Neural progenitor cell (in vitro differentiated cells): ENCODE measurements around the gene RBP5. TPM values are rescaled to one million over a fixed set of nuclear protein-coding genes. Genes with fewer than 3 reads are reported as not detected.

Source experiments
- DNase-seq: peaks from one replicate; pipeline ENCODE4 v3.0.0-alpha.2; 2016; ENCODE audit warnings: low spot score
- H2AFZ ChIP-seq: fragments of 200-600 bp; sonication (generic); replicated peaks from 2 replicates; pipeline ENCODE4 v1.6.1; 2016; ENCODE audit warnings: antibody characterized with exemption
- H3F3A ChIP-seq: fragments of 200-600 bp; sonication (generic); 2 replicates; pipeline ENCODE4 v1.6.1; 2016; ENCODE audit warnings: antibody characterized with exemption, low read depth
- H3K27ac ChIP-seq: fragments of 200-600 bp; sonication (generic); 2 replicates; pipeline ENCODE4 v1.5.1; 2016; ENCODE audit warnings: mild to moderate bottlenecking
- H3K27me3 ChIP-seq: fragments of 200-600 bp; sonication (generic); 2 replicates; pipeline ENCODE4 v1.6.1; 2016; ENCODE audit warnings: mild to moderate bottlenecking, moderate library complexity
- H3K36me3 ChIP-seq: fragments of 200-600 bp; sonication (generic); 2 replicates; pipeline ENCODE4 v1.5.1; 2016
- H3K4me1 ChIP-seq: fragments of 200-600 bp; sonication (generic); 2 replicates; pipeline ENCODE4 v1.6.1; 2016; ENCODE audit warnings: mixed run types
- H3K4me2 ChIP-seq: fragments of 200-600 bp; sonication (generic); 2 replicates; pipeline ENCODE4 v1.6.1; 2016
- H3K4me3 ChIP-seq: fragments of 200-600 bp; sonication (generic); 2 replicates; pipeline ENCODE4 v1.5.1; 2016
- H3K79me2 ChIP-seq: fragments of 200-600 bp; sonication (generic); 2 replicates; pipeline ENCODE4 v1.6.1; 2016; ENCODE audit warnings: low read depth
- H3K9ac ChIP-seq: fragments of 200-600 bp; sonication (generic); 2 replicates; pipeline ENCODE4 v1.6.1; 2016
- H3K9me3 ChIP-seq: fragments of 200-600 bp; sonication (generic); 2 replicates; pipeline ENCODE4 v1.5.1; 2016; ENCODE audit warnings: low read depth
- H4K20me1 ChIP-seq: fragments of 200-600 bp; sonication (generic); 2 replicates; pipeline ENCODE4 v1.6.1; 2016; ENCODE audit warnings: low read depth
- H3K27ac Mint-ChIP-seq: 3 replicates; pipeline ENCODE4 v1.8.0; 2021; ENCODE audit warnings: mixed read lengths
- H3K27me3 Mint-ChIP-seq: 2 replicates; pipeline ENCODE4 v1.8.0; 2022; ENCODE audit warnings: low read depth, mild to moderate bottlenecking, inconsistent platforms, moderate library complexity, mixed read lengths; ENCODE audit not compliant: insufficient read depth
- H3K36me3 Mint-ChIP-seq: 3 replicates; pipeline ENCODE4 v1.8.0; 2021; ENCODE audit warnings: mixed read lengths
- H3K4me1 Mint-ChIP-seq: 3 replicates; pipeline ENCODE4 v1.8.0; 2021; ENCODE audit warnings: mixed read lengths
- H3K4me3 Mint-ChIP-seq: 3 replicates; pipeline ENCODE4 v1.8.0; 2021; ENCODE audit warnings: mild to moderate bottlenecking, moderate library complexity, mixed read lengths
- H3K9me3 Mint-ChIP-seq: 3 replicates; pipeline ENCODE4 v1.8.0; 2020; ENCODE audit warnings: mixed read lengths
- CTCF ChIP-seq: fragments of 200-600 bp; sonication (generic); IDR thresholded peaks from 2 replicates; pipeline ENCODE4 v1.5.1; 2017; ENCODE audit warnings: antibody characterized with exemption, mild to moderate bottlenecking
- EZH2 ChIP-seq: fragments of 200-600 bp; sonication (generic); IDR thresholded peaks from 2 replicates; pipeline ENCODE4 v1.6.1; 2017; ENCODE audit warnings: antibody characterized with exemption, mild to moderate bottlenecking, moderate library complexity
- EZH2phosphoT487 ChIP-seq: fragments of 200-600 bp; sonication (generic); IDR thresholded peaks from 2 replicates; pipeline ENCODE4 v1.6.1; 2017; ENCODE audit warnings: antibody characterized with exemption
- total RNA-seq: library from RNA; depleted of rRNA; stranded (reverse); fragments of >200 nt; gene quantifications from 2 replicates; pipeline ENCODE4 v1.2.3, GENCODE V29; 2015; ENCODE audit warnings: low replicate concordance

RBP5 gene
- total RNA-seq, 1 donor from 2014 or later = not detected

- no peaks in the 10 kb centered on the region for H3K4me1 ChIP-seq
- no peak overlapping the region for H3K4me2 ChIP-seq
- peaks cover 5% of the 10 kb centered on the region for H3F3A ChIP-seq
- Mint-ChIP-seq H3K27me3 (peaks cover 3% of the 10 kb centered on the region), H3K9me3 (peaks cover 12% of the 10 kb centered on the region), H3K27ac (no peak overlapping the region), H3K4me3 (no peak overlapping the region), H3K4me1 (peaks cover 12% of the 10 kb centered on the region), H3K36me3 (peaks cover 8% of the 10 kb centered on the region)
- H3K36me3 ChIP-seq = peaks cover 15% of the 10 kb centered on the region
- H3K27ac ChIP-seq = no peak overlapping the region
- H3K9ac ChIP-seq = no peak overlapping the region
- DNase-seq = no peak
- no peak overlapping the region for H2AFZ ChIP-seq
- no peak overlapping the region for H3K4me3 ChIP-seq
- TF ChIP-seq EZH2phosphoT487 (no peak), EZH2 (no peak), CTCF (no peak)
- H3K27me3 ChIP-seq = no peaks in the 10 kb centered on the region
- H3K79me2 ChIP-seq = peaks cover 9% of the 10 kb centered on the region
- H4K20me1 ChIP-seq = no peaks in the 10 kb centered on the region
- peaks cover 4% of the 10 kb centered on the region for H3K9me3 ChIP-seq
Observed at GRCh38 chr12:7103837-7104584, 24.7 kb downstream of the RBP5 start.

DNA sequence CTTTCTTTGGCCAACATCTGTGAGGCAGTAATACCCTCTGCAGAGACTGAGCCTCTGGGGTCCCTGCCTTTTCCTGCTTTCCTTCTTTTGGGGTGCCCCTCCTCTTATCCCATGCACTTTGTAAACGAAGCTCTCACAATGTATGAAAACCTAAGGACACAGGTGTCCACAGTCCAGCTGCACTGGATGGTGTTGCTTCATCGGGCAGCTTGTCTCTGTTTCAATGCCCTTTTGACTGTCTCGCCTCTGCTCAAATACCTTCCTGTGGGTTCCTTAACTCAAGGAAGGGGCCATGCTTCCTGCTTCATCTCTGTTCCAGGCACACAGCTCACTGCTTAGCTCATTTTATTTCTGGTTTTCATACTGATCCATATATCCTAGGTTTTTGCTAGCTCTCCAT lies 26.1 kb downstream of the RBP5 start:
- H3K27me3 Mint-ChIP-seq = no peaks in the 10 kb centered on the region

DNA sequence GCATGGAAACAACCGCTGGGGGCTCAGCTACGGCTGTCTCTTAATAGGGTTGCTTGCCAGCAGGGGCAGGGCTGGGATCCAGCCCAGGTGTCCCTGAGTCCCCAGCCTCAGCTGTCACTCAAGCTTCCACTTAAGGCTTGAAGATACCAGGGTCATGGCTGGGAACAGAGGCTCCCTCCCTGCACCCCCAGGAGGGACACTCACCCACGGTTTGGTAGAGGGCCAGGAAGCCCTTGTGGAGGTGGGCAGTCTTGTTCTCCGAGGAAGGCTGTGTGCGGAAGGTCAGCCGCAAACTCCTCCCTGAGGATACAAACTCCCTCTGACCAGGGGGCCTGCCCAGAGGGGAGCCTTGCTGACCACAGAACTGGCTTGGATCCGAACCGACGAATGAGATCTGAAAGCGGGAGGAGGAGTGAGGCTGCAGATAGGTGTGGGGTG lies 27.0 kb downstream of the RBP5 start:
- DNase-seq = no peak
- peaks cover 14% of the 10 kb centered on the region for H3K36me3 ChIP-seq
- no peaks in the 10 kb centered on the region for H3F3A ChIP-seq
- TF ChIP-seq EZH2 = no peak
- TF ChIP-seq CTCF = no peak
- H3K27me3 ChIP-seq = no peaks in the 10 kb centered on the region
- Mint-ChIP-seq H3K4me1 (peaks cover 2% of the 10 kb centered on the region), H3K4me3 (no peak overlapping the region), H3K36me3 (peaks cover 6% of the 10 kb centered on the region), H3K27me3 (no peaks in the 10 kb centered on the region), H3K27ac (no peak overlapping the region), H3K9me3 (peaks cover 10% of the 10 kb centered on the region)
- no peaks in the 10 kb centered on the region for H3K79me2 ChIP-seq
- no peak overlapping the region for H3K27ac ChIP-seq
- no peak overlapping the region for H3K4me2 ChIP-seq
- no peaks in the 10 kb centered on the region for H3K9me3 ChIP-seq
- no peaks in the 10 kb centered on the region for H4K20me1 ChIP-seq
- no peak overlapping the region for H3K9ac ChIP-seq
- H2AFZ ChIP-seq = no peak overlapping the region
- H3K4me1 ChIP-seq = no peaks in the 10 kb centered on the region
- H3K4me3 ChIP-seq = no peak overlapping the region

More for the DNA sequence above, 26.1 kb downstream of the RBP5 start:
- Mint-ChIP-seq H3K9me3 (peaks cover 12% of the 10 kb centered on the region), H3K4me1 (peaks cover 2% of the 10 kb centered on the region), H3K36me3 (peaks cover 8% of the 10 kb centered on the region), H3K27ac (no peak overlapping the region), H3K4me3 (no peak overlapping the region)
- Histone ChIP-seq H3K79me2 (peaks cover 7% of the 10 kb centered on the region), H3K36me3 (peaks cover 18% of the 10 kb centered on the region), H4K20me1 (no peaks in the 10 kb centered on the region), H2AFZ (no peak overlapping the region), H3K9me3 (peaks cover 4% of the 10 kb centered on the region), H3K4me1 (no peaks in the 10 kb centered on the region), H3F3A (peaks cover 2% of the 10 kb centered on the region), H3K27ac (no peak overlapping the region), H3K9ac (no peak overlapping the region), H3K4me2 (no peak overlapping the region), H3K27me3 (no peaks in the 10 kb centered on the region), H3K4me3 (no peak overlapping the region)
- no peak for DNase-seq
- no peak for TF ChIP-seq EZH2

- no peak for TF ChIP-seq CTCF
- TF ChIP-seq EZH2phosphoT487 = no peak
- TF ChIP-seq EZH2 = no peak
- Mint-ChIP-seq H3K27me3 (no peaks in the 10 kb centered on the region), H3K9me3 (peaks cover 5% of the 10 kb centered on the region), H3K4me3 (no peak overlapping the region), H3K4me1 (peaks cover 2% of the 10 kb centered on the region), H3K27ac (no peak overlapping the region), H3K36me3 (peaks cover under 1% of the 10 kb centered on the region)
- Histone ChIP-seq H3K4me1 (no peaks in the 10 kb centered on the region), H3F3A (no peaks in the 10 kb centered on the region), H3K4me2 (no peak overlapping the region), H3K4me3 (no peak overlapping the region), H2AFZ (no peak overlapping the region), H3K9ac (no peak overlapping the region), H3K79me2 (no peaks in the 10 kb centered on the region), H3K36me3 (peaks cover 10% of the 10 kb centered on the region), H3K9me3 (no peaks in the 10 kb centered on the region), H4K20me1 (no peaks in the 10 kb centered on the region), H3K27me3 (no peaks in the 10 kb centered on the region), H3K27ac (no peak overlapping the region)
- DNase-seq = no peak
Observed at GRCh38 chr12:7101047-7101693, 27.5 kb downstream of the RBP5 start.
